Mesodermal cell (in vitro differentiated cells): Measurements from ENCODE around the gene FMN1.

Source experiments
- H3K27ac ChIP-seq: 2 replicates; pipeline ENCODE4 v1.7.0; 2013; ENCODE audit warnings: mild to moderate bottlenecking, low read depth, low read length, moderate library complexity; ENCODE audit not compliant: severe bottlenecking
- H3K36me3 ChIP-seq: 2 replicates; pipeline ENCODE4 v1.7.1; 2013; ENCODE audit warnings: mild to moderate bottlenecking, low read length, moderate library complexity; ENCODE audit not compliant: control insufficient read depth, insufficient read depth
- H3K4me1 ChIP-seq: one replicate; pipeline ENCODE4 v1.7.1; 2013; ENCODE audit warnings: mild to moderate bottlenecking, low read length; ENCODE audit not compliant: insufficient read depth, control insufficient read depth, poor library complexity, severe bottlenecking
- H3K4me3 ChIP-seq: 2 replicates; pipeline ENCODE4 v1.7.0; 2013; ENCODE audit warnings: low read length, control low read depth, mild to moderate bottlenecking; ENCODE audit not compliant: insufficient read depth, poor library complexity, severe bottlenecking; ENCODE audit errors: extremely low read depth
- H3K9me3 ChIP-seq: 2 replicates; pipeline ENCODE4 v1.7.1; 2013; ENCODE audit warnings: mild to moderate bottlenecking, low read length, moderate library complexity; ENCODE audit not compliant: control insufficient read depth
- whole genome bisulfite sequencing, 2 experiments: methylation state at CpG; one replicate each; pipeline ENCODE4 v1.1.5; 2013; ENCODE audit warnings: missing lambda C conversion rate in 2 of 2; ENCODE audit not compliant: insufficient coverage in 2 of 2; 5-methylcytosine and 5-hydroxymethylcytosine counted together

Gene FMN1

DNA sequence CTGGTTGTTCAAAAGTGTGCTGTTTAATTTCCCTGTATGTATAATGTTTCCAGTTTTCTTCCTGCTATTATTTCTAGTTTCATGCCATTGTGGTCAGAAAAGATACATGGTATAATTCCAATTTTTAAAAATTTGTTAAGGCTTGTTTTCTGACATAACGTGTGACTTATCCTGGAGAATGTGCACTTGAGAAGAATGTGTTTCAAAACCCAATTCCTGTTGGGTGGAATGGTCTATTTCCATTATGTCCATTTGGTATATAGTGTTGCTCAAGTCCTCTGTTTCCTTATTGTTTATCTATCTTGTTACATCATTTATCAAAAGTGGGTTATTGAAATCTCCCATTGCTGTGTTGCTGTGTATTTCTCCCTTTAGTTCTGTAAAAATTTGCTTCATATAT is 261.3 kb downstream of the FMN1 start:
- H3K27ac ChIP-seq = no peak overlapping the region
- no peaks in the 10 kb centered on the region for H3K36me3 ChIP-seq
- no peaks in the 10 kb centered on the region for H3K9me3 ChIP-seq
- no peaks in the 10 kb centered on the region for H3K4me1 ChIP-seq
- no peak overlapping the region for H3K4me3 ChIP-seq
- no CpG with 5 or more reads among the region's 1 CpG for WGBS, 2 experiments

DNA sequence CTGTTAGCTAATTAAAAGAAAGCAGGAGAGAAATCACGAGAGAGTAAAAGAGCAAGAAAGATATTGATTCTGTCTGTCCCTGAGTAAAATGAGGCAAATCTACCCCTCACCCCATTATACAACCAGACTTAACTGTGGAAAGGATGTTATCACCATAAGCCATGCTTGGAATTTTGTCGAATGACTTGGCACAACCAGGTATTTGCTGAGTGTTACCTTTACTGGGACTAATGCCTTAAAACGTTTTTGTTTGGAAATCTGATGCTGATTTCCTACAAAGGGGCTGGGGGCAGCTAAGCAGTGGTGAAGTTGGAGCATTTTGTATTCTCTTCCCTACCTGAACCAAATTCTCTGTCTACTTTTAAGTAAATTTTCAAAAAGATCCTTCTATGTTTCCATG is 265.6 kb downstream of the FMN1 start:
- Histone ChIP-seq H3K4me3 (no peak overlapping the region), H3K4me1 (no peaks in the 10 kb centered on the region), H3K27ac (no peak overlapping the region), H3K36me3 (no peaks in the 10 kb centered on the region), H3K9me3 (no peaks in the 10 kb centered on the region)
- 67 to 100% methylated on average over 1 to 2 of the region's 3 CpGs for WGBS, 2 experiments

DNA sequence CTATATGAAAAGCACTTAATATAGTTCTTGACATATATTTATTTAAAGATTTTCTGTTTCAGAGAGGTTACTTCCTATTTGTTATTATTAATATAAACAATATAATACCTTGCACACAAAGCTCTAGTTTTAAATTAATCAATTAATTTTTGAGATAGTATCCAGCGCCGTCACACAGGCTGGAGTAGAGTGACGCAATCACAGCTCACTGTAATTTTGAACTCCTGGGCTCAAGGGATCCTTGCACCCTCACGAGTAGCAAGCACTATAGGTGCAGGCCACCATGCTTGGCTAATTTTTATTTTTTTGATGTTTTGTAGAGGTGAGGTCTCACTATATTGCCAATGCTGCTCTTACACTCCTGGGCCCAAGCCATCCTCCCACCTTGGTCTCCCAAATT is 267.4 kb downstream of the FMN1 start:
- H3K36me3 ChIP-seq = no peaks in the 10 kb centered on the region
- H3K4me3 ChIP-seq = no peak overlapping the region
- no peaks in the 10 kb centered on the region for H3K4me1 ChIP-seq
- no peak overlapping the region for H3K27ac ChIP-seq
- 83% methylated on average over 4 of the region's 4 CpGs; no CpG with 5 or more reads in 1 of the 2 experiments for WGBS, 2 experiments
- H3K9me3 ChIP-seq = no peaks in the 10 kb centered on the region

DNA sequence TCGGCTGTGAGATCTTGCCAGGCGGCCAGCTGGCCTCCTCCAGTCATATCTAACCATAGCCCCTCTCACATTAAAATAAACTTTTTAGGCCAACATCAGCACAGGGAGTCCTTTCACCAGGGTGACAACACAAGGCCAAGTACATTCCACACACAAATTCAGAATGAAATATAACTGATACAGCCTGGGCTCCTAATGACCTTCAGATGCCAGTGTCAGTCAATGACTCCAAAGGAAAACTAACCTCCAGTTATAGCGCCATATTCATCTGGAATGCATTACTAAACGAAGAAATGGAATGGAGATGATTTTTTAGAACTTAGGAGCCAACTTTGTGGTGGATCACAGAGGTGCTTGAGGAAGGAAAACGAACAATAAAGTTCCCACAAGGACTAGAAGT is 271.3 kb downstream of the FMN1 start:
- H3K4me3 ChIP-seq = no peak overlapping the region
- H3K4me1 ChIP-seq = peaks cover 5% of the 10 kb centered on the region
- H3K27ac ChIP-seq = no peak overlapping the region
- H3K9me3 ChIP-seq = no peaks in the 10 kb centered on the region
- H3K36me3 ChIP-seq = no peaks in the 10 kb centered on the region
- WGBS, 2 experiments = 90 to 93% methylated on average over 4 of the region's 5 CpGs

DNA sequence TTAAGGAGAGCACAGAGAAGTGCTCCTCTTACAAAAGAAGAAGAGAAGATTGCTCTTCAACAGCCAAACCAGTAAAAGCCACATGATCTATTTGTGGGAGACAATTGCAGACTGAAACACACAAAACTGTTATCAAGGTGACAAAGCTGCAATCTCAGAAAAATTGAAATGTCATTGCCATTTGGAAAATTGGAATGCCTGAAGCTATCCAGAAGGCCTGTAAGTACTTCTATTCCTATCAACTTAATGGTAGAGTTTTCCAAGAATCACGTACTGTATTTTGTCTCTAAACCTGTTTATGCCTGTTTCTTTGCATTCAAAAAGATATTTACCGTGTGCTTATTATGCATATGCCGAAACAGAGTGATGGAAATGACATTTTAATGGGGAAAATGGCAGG is 272.0 kb downstream of the FMN1 start:
- Histone ChIP-seq H3K36me3 (no peaks in the 10 kb centered on the region), H3K27ac (no peak overlapping the region)
- WGBS, 2 experiments = 67 to 69% methylated on average over 2 to 3 of the region's 3 CpGs

DNA sequence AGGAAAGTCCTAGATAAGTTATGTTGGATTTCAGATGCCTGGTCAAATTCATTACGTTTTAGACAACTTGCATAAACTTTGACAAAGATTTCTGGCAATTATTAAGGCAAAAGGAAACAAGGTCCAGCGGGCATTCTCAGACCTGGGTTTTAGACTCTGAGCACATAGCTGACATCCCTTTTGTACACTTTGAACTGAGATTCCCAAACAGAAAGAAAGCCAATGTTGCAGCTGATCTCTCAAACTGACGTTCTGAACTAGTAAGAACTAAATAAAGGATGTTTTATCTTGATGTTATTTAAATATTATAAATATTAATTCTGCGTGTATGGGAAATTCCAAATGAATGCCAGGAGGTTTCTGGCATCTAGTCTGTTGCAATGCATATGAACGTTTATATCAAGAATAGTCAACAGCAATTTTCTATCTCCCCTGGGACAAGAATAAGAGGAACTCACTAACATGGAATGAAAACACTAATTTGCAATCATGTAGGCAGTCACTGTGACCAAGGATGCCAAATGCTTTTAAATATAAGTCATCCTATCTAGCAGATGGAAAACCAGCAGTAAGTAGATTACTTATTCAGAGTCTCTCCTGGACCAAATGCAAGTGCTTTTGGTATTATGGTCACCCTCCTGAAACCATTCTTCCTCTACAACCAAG is 274.6 kb downstream of the FMN1 start:
- Histone ChIP-seq H3K4me3 (no peak overlapping the region), H3K27ac (no peak overlapping the region), H3K36me3 (no peaks in the 10 kb centered on the region), H3K9me3 (no peaks in the 10 kb centered on the region), H3K4me1 (peaks cover 5% of the 10 kb centered on the region)
- WGBS, 2 experiments = 94 to 100% methylated on average over 2 of the region's 5 CpGs

More for the DNA sequence above, 272.0 kb downstream of the FMN1 start:
- Histone ChIP-seq H3K4me3 (no peak overlapping the region), H3K4me1 (peaks cover 5% of the 10 kb centered on the region), H3K9me3 (no peaks in the 10 kb centered on the region)

DNA sequence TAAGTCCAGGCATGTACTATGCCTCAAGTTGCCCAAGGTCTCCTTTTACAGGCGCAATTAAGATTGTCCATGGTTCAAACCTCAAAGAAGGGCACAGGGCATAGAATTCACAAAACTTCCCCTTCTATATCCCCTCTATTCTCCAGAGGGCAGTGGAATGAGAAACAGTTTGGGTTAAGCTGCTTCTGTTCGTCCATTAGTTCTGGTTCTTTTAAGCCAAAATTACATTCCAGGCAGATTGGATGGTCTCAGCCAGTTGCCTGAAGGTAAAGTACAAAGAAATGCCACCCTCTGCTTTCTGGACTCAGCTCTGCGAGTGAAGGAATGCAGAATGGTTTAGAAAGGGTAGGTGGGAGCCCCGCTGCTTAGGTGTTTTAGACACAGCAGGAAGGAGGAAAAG is 276.0 kb downstream of the FMN1 start:
- H3K4me1 ChIP-seq = peaks cover 5% of the 10 kb centered on the region
- WGBS, 2 experiments = 50 to 67% methylated on average over 1 to 2 of the region's 4 CpGs
- no peaks in the 10 kb centered on the region for H3K36me3 ChIP-seq
- H3K27ac ChIP-seq = no peak overlapping the region
- no peaks in the 10 kb centered on the region for H3K9me3 ChIP-seq
- no peak overlapping the region for H3K4me3 ChIP-seq

DNA sequence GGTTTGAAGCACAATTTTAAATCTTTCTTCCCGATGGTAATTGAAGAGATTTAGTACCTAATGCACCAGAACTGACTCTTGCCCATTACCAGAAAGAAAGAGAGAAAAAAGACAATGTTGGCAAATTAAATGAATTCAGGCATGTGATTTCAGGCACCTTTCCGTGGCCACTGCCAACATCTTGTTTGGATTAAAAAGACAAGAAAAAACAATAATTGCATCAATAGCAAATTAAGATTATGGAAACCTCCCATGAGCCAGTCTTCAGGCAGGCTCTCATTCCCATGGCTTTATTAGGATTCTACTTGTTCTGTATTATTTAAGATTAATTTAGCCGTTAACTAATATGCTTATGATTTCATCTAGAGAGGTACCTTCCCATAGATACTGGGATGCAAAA is 283.7 kb downstream of the FMN1 start:
- H3K36me3 ChIP-seq = no peaks in the 10 kb centered on the region
- WGBS, 2 experiments = no CpG with 5 or more reads among the region's 3 CpGs
- no peak overlapping the region for H3K27ac ChIP-seq
- H3K4me3 ChIP-seq = no peak overlapping the region
- peaks cover 26% of the 10 kb centered on the region for H3K4me1 ChIP-seq
- H3K9me3 ChIP-seq = no peaks in the 10 kb centered on the region

DNA sequence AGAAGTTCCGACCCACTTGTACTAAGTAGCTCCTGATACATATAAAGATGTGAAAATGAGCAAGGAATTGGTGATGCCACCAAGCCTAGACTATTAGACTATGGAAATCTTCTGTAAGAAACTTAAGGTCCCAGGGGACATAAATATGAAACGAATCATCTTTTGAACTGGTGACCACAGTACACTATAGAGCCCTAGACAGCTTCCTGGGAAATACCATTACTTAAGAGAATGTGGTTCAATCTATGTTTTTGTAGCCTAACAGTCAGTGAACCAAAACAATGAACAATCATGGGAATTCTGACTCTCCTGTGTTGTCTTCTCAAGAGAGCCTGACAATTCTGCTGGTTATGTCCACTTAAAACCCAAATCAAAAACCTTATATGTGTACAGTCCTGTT is 285.1 kb downstream of the FMN1 start:
- H3K9me3 ChIP-seq = no peaks in the 10 kb centered on the region
- no peak overlapping the region for H3K27ac ChIP-seq
- peaks cover 26% of the 10 kb centered on the region for H3K4me1 ChIP-seq
- WGBS, 2 experiments = 100% methylated on average over 1 of the region's 2 CpGs
- H3K36me3 ChIP-seq = no peaks in the 10 kb centered on the region
- no peak overlapping the region for H3K4me3 ChIP-seq

DNA sequence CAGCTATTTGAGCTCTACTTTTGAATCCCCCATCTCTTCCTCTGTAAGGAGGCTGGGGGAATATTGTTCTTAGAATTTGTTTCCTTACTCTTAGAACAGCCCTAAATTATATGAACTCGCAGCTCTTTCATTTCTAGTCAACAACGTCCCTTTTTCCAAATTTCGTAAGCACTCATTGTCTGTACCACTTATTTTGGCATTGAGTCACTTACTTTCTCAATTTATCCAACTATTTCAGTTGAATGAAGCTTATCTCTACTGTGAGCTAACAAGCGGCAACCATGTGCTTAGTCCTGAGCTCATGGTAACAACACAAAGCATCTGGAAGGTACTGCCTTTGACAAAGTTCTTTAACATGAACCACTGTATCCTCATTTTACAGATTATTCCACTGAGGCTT is 285.6 kb downstream of the FMN1 start:
- peaks cover 26% of the 10 kb centered on the region for H3K4me1 ChIP-seq
- H3K36me3 ChIP-seq = no peaks in the 10 kb centered on the region
- no peaks in the 10 kb centered on the region for H3K9me3 ChIP-seq
- H3K27ac ChIP-seq = no peak overlapping the region
- H3K4me3 ChIP-seq = no peak overlapping the region
- 85 to 93% methylated on average over 2 to 4 of the region's 4 CpGs for WGBS, 2 experiments

DNA sequence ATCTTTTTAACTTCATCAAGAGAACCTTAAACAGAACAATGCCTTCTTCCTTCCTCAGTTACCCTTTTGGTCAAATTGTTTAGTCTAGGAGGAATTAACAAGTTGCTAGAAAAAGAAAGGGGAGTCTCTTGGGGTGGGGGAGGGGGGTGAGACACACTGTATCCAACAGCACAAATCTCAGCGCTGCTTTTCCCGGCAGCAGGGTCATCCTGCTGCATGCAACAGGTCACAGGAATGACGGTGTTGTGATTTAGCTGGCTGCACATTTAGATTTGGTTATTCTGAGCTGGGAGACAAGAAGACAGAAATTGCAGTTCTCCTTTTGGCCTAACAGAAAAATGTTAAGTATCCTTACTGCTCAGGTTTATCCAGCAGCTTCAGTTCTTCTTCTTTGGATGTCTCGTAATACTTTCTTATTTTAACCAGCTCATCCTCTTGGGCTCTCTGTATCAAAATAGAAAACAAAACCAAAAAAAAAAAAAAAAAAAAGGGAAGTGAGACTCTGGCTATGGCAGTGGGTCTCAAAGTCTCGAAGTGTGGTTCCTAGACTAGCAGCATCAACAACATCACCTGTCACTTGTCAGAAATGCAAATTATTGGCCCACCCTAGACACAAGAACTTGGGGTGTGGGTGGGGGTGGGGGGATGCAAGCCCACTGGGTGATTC is 286.2 kb downstream of the FMN1 start:
- Histone ChIP-seq H3K4me1 (peaks cover 26% of the 10 kb centered on the region), H3K4me3 (no peak overlapping the region), H3K27ac (no peak overlapping the region), H3K9me3 (no peaks in the 10 kb centered on the region), H3K36me3 (no peaks in the 10 kb centered on the region)
- 40% methylated on average over 1 of the region's 5 CpGs; no CpG with 5 or more reads in 1 of the 2 experiments for WGBS, 2 experiments
